OCI-LY7 (cell line): ENCODE results near the gene RRM2.

Experiments used
- CTCF ChIP-seq: fragments of 200-600 bp; sonication (generic); conservative IDR thresholded peaks from 2 replicates; pipeline ENCODE4 v1.5.1; 2014; ENCODE audit warnings: mild to moderate bottlenecking, antibody characterized with exemption, low read length, moderate library complexity, mixed read lengths
- EZH2phosphoT487 ChIP-seq: fragments of 200-600 bp; sonication (generic); IDR thresholded peaks from 2 replicates; pipeline ENCODE4 v1.6.1; 2018; ENCODE audit warnings: low read depth, borderline replicate concordance, mild to moderate bottlenecking, mixed run types, antibody characterized with exemption, low read length, moderate library complexity, mixed read lengths

- no peak for TF ChIP-seq CTCF
- TF ChIP-seq EZH2phosphoT487 = no peak
Measured at GRCh38 chr2:10160203-10160955, 37.8 kb downstream of the RRM2 start.
